ENCODE measurements around the gene SEC16A. TPM values are rescaled to one million over a fixed set of nuclear protein-coding genes. Genes with fewer than 3 reads are reported as not detected.

Gene SEC16A
- total RNA-seq, 1 donor from 2014 or later = 66.5 TPM

- Histone ChIP-seq H3K4me1 (peaks cover 29% of the 10 kb centered on the region), H3K4me3 (peak overlapping the region; percentile 68), H3K27ac (peak overlapping the region; percentile 97), H3K9me3 (no peaks in the 10 kb centered on the region), H3K36me3 (peaks cover 4% of the 10 kb centered on the region), H3K27me3 (ENCODE audit: low read depth) (no peaks in the 10 kb centered on the region)
- intact Hi-C loops (cut with DNase I) = loop anchor here (5.0 kb wide), 1 partner anchor 148 kb away; no protein-coding TSS in a partner anchor
- ATAC-seq (no peak), DNase-seq (peak; percentile 64)
- no peak for TF ChIP-seq CTCF (IDR thresholded peaks at IDR 0.05)
Measured at GRCh38 chr9:136484153-136485048, 1.6 kb upstream of the SEC16A start.

- H3K36me3 ChIP-seq = peaks cover 4% of the 10 kb centered on the region
- H3K4me1 ChIP-seq = peaks cover 29% of the 10 kb centered on the region
- peak; percentile 80 to 83 for ATAC-seq
- H3K27ac ChIP-seq = peak overlapping the region; percentile 97
- DNase-seq = peak; percentile 95
- intact Hi-C loops (cut with DNase I) = no loop called here
- peak overlapping the region; percentile 68 for H3K4me3 ChIP-seq
- no peaks in the 10 kb centered on the region for H3K9me3 ChIP-seq
- H3K27me3 ChIP-seq (ENCODE audit: low read depth) = no peaks in the 10 kb centered on the region
- no peak for TF ChIP-seq CTCF (IDR thresholded peaks at IDR 0.05)
Measured at GRCh38 chr9:136483589-136484152, 831 bp upstream of the SEC16A start.

- Histone ChIP-seq H3K4me3 (peak overlapping the region; percentile 91), H3K36me3 (peaks cover 18% of the 10 kb centered on the region), H3K27ac (peak overlapping the region; percentile 99), H3K9me3 (no peaks in the 10 kb centered on the region), H3K4me1 (peaks cover 29% of the 10 kb centered on the region), H3K27me3 (ENCODE audit: low read depth) (no peaks in the 10 kb centered on the region)
- no peak for ATAC-seq
- TF ChIP-seq CTCF (IDR thresholded peaks at IDR 0.05) = no peak
- intact Hi-C loops (cut with DNase I) = no loop called here
- no peak for DNase-seq
Measured at GRCh38 chr9:136482046-136482792, 621 bp downstream of the SEC16A start.

GRCh38 chr9:136481558-136481957, 1.3 kb downstream of the SEC16A start:
- H3K27ac ChIP-seq = no peak overlapping the region
- TF ChIP-seq CTCF (IDR thresholded peaks at IDR 0.05) = no peak
- peak overlapping the region; percentile 91 for H3K4me3 ChIP-seq
- H3K27me3 ChIP-seq (ENCODE audit: low read depth) = no peaks in the 10 kb centered on the region
- no peak for ATAC-seq
- intact Hi-C loops (cut with DNase I) = no loop called here
- peaks cover 24% of the 10 kb centered on the region for H3K36me3 ChIP-seq
- H3K4me1 ChIP-seq = peaks cover 29% of the 10 kb centered on the region
- no peaks in the 10 kb centered on the region for H3K9me3 ChIP-seq
- DNase-seq = no peak

- Histone ChIP-seq H3K4me1 (peaks cover 5% of the 10 kb centered on the region), H3K4me3 (no peak overlapping the region), H3K9me3 (no peaks in the 10 kb centered on the region), H3K27me3 (ENCODE audit: low read depth) (no peaks in the 10 kb centered on the region), H3K27ac (no peak overlapping the region), H3K36me3 (peaks cover 74% of the 10 kb centered on the region)
- DNase-seq (no peak), ATAC-seq (no peak)
- no peak for TF ChIP-seq CTCF (IDR thresholded peaks at IDR 0.05)
- intact Hi-C loops (cut with DNase I) = no loop called here
Measured at GRCh38 chr9:136476369-136477150, 6.3 kb downstream of the SEC16A start.
